Gastrocnemius medialis (tissue), 4 donors: ENCODE data around the gene XPNPEP3.

Experiments
- CTCF ChIP-seq, 5 experiments: fragments of 450-650 bp in 3 of 5; fragments of 200-600 bp in 2 of 5; sonication (generic) in 2 of 5; IDR thresholded peaks in 4 of 5; conservative IDR thresholded peaks in 1 of 5; 1 replicate in 4 of 5; 2 replicates in 1 of 5; pipeline ENCODE4 v1.5.1; 2016 to 2019; ENCODE audit warnings: antibody characterized with exemption in 5 of 5, mild to moderate bottlenecking in 3 of 5, moderate library complexity in 3 of 5
- POLR2A ChIP-seq, 2 donors: fragments of 450-650 bp; IDR thresholded peaks; one replicate each; pipeline ENCODE4 v1.6.1; 2017; ENCODE audit warnings: antibody characterized with exemption in 2 of 2, mild to moderate bottlenecking in 2 of 2, moderate library complexity in 2 of 2

GRCh38 chr22:40979198-40979597 lies 122.2 kb downstream of the XPNPEP3 start:
- TF ChIP-seq CTCF (IDR thresholded peaks at IDR 0.05 in 4 of 5, conservative IDR thresholded peaks at IDR 0.05 in 1 of 5), result no peak
- no peak for TF ChIP-seq POLR2A (IDR thresholded peaks at IDR 0.05)
